Loucy (cell line): Measurements from ENCODE around the gene KCNJ18.
"Not testable (repeated sequence)": the region's sequence is repeated elsewhere in the genome, so short reads cannot be mapped to it uniquely, and the experiment has no call there.

Experiments used
- H2AFZ ChIP-seq: fragments of 200-600 bp; sonication (generic); 2 replicates; pipeline ENCODE4 v1.6.0; 2016; ENCODE audit warnings: antibody characterized with exemption, mild to moderate bottlenecking, low read length, moderate library complexity
- H3F3A ChIP-seq: fragments of 200-600 bp; 2 replicates; pipeline ENCODE4 v1.6.0; 2016; ENCODE audit warnings: antibody characterized with exemption, low read depth, mild to moderate bottlenecking
- H3K27me3 ChIP-seq: fragments of 200-600 bp; sonication (generic); 2 replicates; pipeline ENCODE4 v1.6.1; 2014; ENCODE audit warnings: low read length, mild to moderate bottlenecking; ENCODE audit not compliant: insufficient read depth, poor library complexity, severe bottlenecking
- H3K36me3 ChIP-seq: fragments of 200-600 bp; sonication (generic); 2 replicates; pipeline ENCODE4 v1.6.1; 2016; ENCODE audit warnings: low read length; ENCODE audit not compliant: insufficient read depth
- H3K4me1 ChIP-seq: fragments of 200-600 bp; sonication (generic); 2 replicates; pipeline ENCODE4 v1.5.1; 2014; ENCODE audit warnings: low read length, mild to moderate bottlenecking; ENCODE audit not compliant: insufficient read depth, poor library complexity, severe bottlenecking
- H3K4me2 ChIP-seq: fragments of 200-600 bp; sonication (generic); 2 replicates; pipeline ENCODE4 v1.6.0; 2014; ENCODE audit warnings: antibody characterized with exemption, low read length, low read depth, mild to moderate bottlenecking; ENCODE audit not compliant: poor library complexity, severe bottlenecking
- H3K4me3 ChIP-seq: fragments of 200-600 bp; sonication (generic); 2 replicates; pipeline ENCODE4 v1.5.1; 2014; ENCODE audit warnings: low read length, mild to moderate bottlenecking, mixed read lengths; ENCODE audit not compliant: poor library complexity, severe bottlenecking
- H3K79me2 ChIP-seq: fragments of 200-600 bp; sonication (generic); 2 replicates; pipeline ENCODE4 v1.6.1; 2014; ENCODE audit warnings: low read length; ENCODE audit not compliant: insufficient read depth
- H3K9ac ChIP-seq: fragments of 200-600 bp; sonication (generic); 2 replicates; pipeline ENCODE4 v1.6.0; 2014; ENCODE audit warnings: mild to moderate bottlenecking, low read depth, low read length, moderate library complexity; ENCODE audit not compliant: poor library complexity, severe bottlenecking
- H3K9me2 ChIP-seq: fragments of 200-600 bp; sonication (generic); replicated peaks from 2 replicates; pipeline ENCODE4 v1.6.1; 2016; ENCODE audit warnings: low read depth, low read length, mixed read lengths
- H3K9me3 ChIP-seq: fragments of 200-600 bp; sonication (generic); 2 replicates; pipeline ENCODE4 v1.6.1; 2014; ENCODE audit warnings: mild to moderate bottlenecking, antibody characterized with exemption, low read length, low read depth; ENCODE audit not compliant: insufficient read depth
- H4K20me1 ChIP-seq: fragments of 200-600 bp; sonication (generic); 2 replicates; pipeline ENCODE4 v1.6.0; 2014; ENCODE audit warnings: antibody characterized with exemption, low read length, mild to moderate bottlenecking; ENCODE audit not compliant: insufficient read depth, poor library complexity, severe bottlenecking

The KCNJ18 gene

DNA sequence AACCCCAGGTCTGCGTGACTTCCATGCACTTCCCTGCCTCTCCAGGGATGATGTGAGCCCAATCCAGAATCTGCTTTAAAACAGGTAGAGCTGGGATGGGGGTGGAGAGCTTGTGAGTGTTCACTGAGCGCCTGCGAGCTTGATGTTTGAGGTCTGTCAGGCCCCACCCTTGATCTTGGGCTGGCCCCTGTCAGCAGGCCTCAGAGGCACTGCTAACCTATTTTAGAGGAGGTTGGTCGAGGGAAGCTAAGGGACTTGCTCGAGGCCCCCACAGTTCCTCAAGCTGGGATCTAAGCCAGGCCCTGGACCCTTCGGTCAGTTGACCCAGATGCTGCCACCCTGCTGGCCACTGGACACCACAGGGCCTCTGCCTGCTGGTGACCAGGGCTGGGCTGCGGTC, 14.8 kb downstream of the KCNJ18 start:
- not testable (repeated sequence) for H3K4me2 ChIP-seq, H3K9me2 ChIP-seq, H2AFZ ChIP-seq, H3K9ac ChIP-seq, H3K79me2 ChIP-seq, H4K20me1 ChIP-seq, H3K9me3 ChIP-seq, H3F3A ChIP-seq, H3K27me3 ChIP-seq, H3K4me3 ChIP-seq, H3K36me3 ChIP-seq, H3K4me1 ChIP-seq

DNA sequence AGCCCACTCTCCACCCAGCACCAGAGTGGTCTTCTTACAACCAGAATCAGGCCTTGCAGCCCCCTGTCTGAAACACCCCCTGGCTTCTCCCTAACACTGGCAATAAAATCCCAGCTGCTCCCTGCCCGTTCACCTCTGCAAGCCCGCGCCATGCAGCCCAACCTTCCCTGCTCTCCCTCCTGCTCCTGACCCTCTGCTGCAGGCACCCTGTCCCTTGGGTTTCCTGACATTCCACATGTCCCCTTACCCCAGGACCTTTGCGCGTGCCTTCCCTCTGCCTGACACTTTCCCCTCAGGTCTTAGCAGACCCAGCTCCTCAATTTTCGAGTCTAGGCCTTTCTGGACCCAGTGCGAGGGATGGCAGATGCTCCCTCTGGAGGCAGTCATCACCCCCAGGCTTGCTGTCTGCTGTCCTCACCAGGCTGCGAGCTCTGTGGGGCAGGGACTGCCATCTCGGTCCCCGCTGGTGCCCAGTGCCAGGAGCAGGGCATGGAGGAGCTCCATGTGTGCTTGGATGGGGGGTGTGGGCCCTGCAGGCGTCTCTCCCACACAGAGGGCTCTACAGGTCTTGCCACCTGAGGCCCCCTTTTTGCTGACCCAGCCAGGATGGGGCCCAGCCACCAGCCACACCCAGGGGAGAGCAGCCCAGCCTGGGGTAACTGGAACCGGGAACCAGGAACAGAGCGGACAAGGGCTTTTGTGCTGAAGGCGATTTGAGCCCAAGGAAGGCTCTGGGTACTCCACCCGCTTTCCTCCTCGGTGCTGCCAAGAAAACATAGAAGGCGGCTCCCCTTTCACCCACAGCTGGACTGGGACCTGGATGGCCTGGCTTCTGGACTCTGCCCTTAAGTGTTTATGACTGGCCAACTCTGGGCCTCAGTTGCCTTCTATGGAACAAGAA, 15.6 kb downstream of the KCNJ18 start:
- not testable (repeated sequence) for H3K36me3 ChIP-seq, H3K4me2 ChIP-seq, H3F3A ChIP-seq, H3K27me3 ChIP-seq, H3K79me2 ChIP-seq, H2AFZ ChIP-seq, H3K9me3 ChIP-seq, H3K9ac ChIP-seq, H3K4me1 ChIP-seq, H4K20me1 ChIP-seq, H3K4me3 ChIP-seq, H3K9me2 ChIP-seq

- not testable (repeated sequence) for H2AFZ ChIP-seq, H3K79me2 ChIP-seq, H3K9me2 ChIP-seq, H3F3A ChIP-seq, H3K4me1 ChIP-seq, H3K4me3 ChIP-seq, H3K9me3 ChIP-seq, H3K4me2 ChIP-seq, H3K27me3 ChIP-seq, H3K36me3 ChIP-seq, H4K20me1 ChIP-seq, H3K9ac ChIP-seq
These were observed 16.6 kb downstream of the KCNJ18 start for GRCh38 chr17:21708612-21709535.

DNA sequence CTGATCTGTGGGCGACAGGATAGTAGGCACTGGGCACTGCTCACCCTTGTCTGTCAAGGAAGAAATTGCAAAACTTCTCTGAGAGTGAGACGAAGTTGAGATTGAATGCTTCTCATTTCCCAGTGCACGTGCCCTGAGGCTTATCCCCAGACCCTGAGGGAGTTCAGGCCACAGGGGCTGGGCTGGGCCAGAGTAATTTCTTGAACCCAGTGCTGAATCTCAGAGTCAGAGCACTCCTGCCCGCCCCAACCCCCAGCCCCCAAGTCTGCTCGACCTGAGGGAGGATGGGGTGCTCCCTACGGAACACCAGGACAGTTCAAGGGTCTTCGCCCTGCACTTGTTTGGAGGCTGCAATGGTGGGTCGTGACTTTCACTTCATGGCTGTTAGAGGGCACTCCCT, 17.7 kb downstream of the KCNJ18 start:
- H3K4me3 ChIP-seq, H3K4me2 ChIP-seq, H3K9me2 ChIP-seq, H4K20me1 ChIP-seq, H3K36me3 ChIP-seq, H3F3A ChIP-seq, H3K79me2 ChIP-seq, H3K9me3 ChIP-seq, H3K4me1 ChIP-seq, H3K9ac ChIP-seq, H2AFZ ChIP-seq, H3K27me3 ChIP-seq: not testable (repeated sequence)

GRCh38 chr17:21710486-21710885, 18.2 kb downstream of the KCNJ18 start:
- H3K36me3 ChIP-seq, H3K27me3 ChIP-seq, H3K4me1 ChIP-seq, H2AFZ ChIP-seq, H3K9me2 ChIP-seq, H3K4me3 ChIP-seq, H3K79me2 ChIP-seq, H3K4me2 ChIP-seq, H3K9ac ChIP-seq, H4K20me1 ChIP-seq, H3F3A ChIP-seq, H3K9me3 ChIP-seq: not testable (repeated sequence)
